Measurements from ENCODE around the gene HLA-DPB1. TPM values are rescaled to one million over a fixed set of nuclear protein-coding genes. Genes with fewer than 3 reads are reported as not detected.
A peak's percentile ranks its signal among the peaks of the same experiment; 100 is the strongest.

Gene HLA-DPB1
- polyA plus RNA-seq, 3 donors: 10.7 to 26.6 (median 20.8) TPM

GRCh38 chr6:33117811-33118277, 42.1 kb downstream of the HLA-DPB1 start:
- DNase-seq (ENCODE audit: extremely low read depth in 1 of 11, low read depth in 9 of 11, low spot score in 4 of 11): no peak

- peak in 5 of 11 donors; percentile 19 to 45 (median 30) for DNase-seq (ENCODE audit: extremely low read depth in 1 of 11, low read depth in 9 of 11, low spot score in 4 of 11)
Observed at GRCh38 chr6:33118525-33119123, 42.8 kb downstream of the HLA-DPB1 start.

- DNase-seq (ENCODE audit: extremely low read depth in 1 of 11, low read depth in 9 of 11, low spot score in 4 of 11): no peak
Observed at GRCh38 chr6:33120001-33120400, 44.2 kb downstream of the HLA-DPB1 start.

GRCh38 chr6:33123181-33123580, 47.4 kb downstream of the HLA-DPB1 start:
- no peak for DNase-seq (ENCODE audit: extremely low read depth in 1 of 11, low read depth in 9 of 11, low spot score in 4 of 11)

GRCh38 chr6:33123732-33124524, 48.1 kb downstream of the HLA-DPB1 start:
- DNase-seq (ENCODE audit: extremely low read depth in 1 of 11, low read depth in 9 of 11, low spot score in 4 of 11): no peak

- no peak for DNase-seq (ENCODE audit: extremely low read depth in 1 of 11, low read depth in 9 of 11, low spot score in 4 of 11)
Observed at GRCh38 chr6:33124525-33124901, 48.7 kb downstream of the HLA-DPB1 start.

GRCh38 chr6:33124947-33125346, 49.2 kb downstream of the HLA-DPB1 start:
- DNase-seq (ENCODE audit: extremely low read depth in 1 of 11, low read depth in 9 of 11, low spot score in 4 of 11): no peak

- no peak for DNase-seq (ENCODE audit: extremely low read depth in 1 of 11, low read depth in 9 of 11, low spot score in 4 of 11)
Observed at GRCh38 chr6:33126101-33126714, 50.4 kb downstream of the HLA-DPB1 start.

- DNase-seq (ENCODE audit: extremely low read depth in 1 of 11, low read depth in 9 of 11, low spot score in 4 of 11): no peak
Observed at GRCh38 chr6:33128318-33128717, 52.5 kb downstream of the HLA-DPB1 start.

GRCh38 chr6:33132081-33132524, 56.3 kb downstream of the HLA-DPB1 start:
- no peak for DNase-seq (ENCODE audit: extremely low read depth in 1 of 11, low read depth in 9 of 11, low spot score in 4 of 11)

- DNase-seq (ENCODE audit: extremely low read depth in 1 of 11, low read depth in 9 of 11, low spot score in 4 of 11): peak in 1 of 11 donors; percentile 21
Observed at GRCh38 chr6:33136310-33136900, 60.6 kb downstream of the HLA-DPB1 start.

Other genes with a start within 250 kb of the HLA-DPB1 start
- 10 to 100 TPM in 1 of 3 donors, 1 to 10 TPM in 2; 9.4 to 19.7 (median 9.5) TPM for gene TAP2, start 237.3 kb upstream of the HLA-DPB1 start, polyA plus RNA-seq (ENCODE audit: insufficient read length in 3 of 3)
- gene PSMB8, start 231.9 kb upstream of the HLA-DPB1 start, polyA plus RNA-seq (ENCODE audit: insufficient read length in 3 of 3): 10 to 100 TPM; 19.7 to 22.3 (median 20.4) TPM
- gene TAP1, start 222.3 kb upstream of the HLA-DPB1 start, polyA plus RNA-seq (ENCODE audit: insufficient read length in 3 of 3): 10 to 100 TPM in 1 of 3 donors, 1 to 10 TPM in 2; 8.2 to 12.3 (median 8.3) TPM
- gene PSMB9, start 221.8 kb upstream of the HLA-DPB1 start, polyA plus RNA-seq (ENCODE audit: insufficient read length in 3 of 3): 1 to 10 TPM; 5.1 to 6.7 (median 5.1) TPM
- 10 to 100 TPM; 51.8 to 75.3 (median 65.9) TPM for gene HLA-DMB, start 135.0 kb upstream of the HLA-DPB1 start, polyA plus RNA-seq (ENCODE audit: insufficient read length in 3 of 3)
- gene HLA-DMA, start 122.9 kb upstream of the HLA-DPB1 start, polyA plus RNA-seq (ENCODE audit: insufficient read length in 3 of 3): 10 to 100 TPM; 13.9 to 24.6 (median 22.5) TPM
- 100 to 1,000 TPM; 298 to 338 (median 312) TPM for gene BRD2, start 107.4 kb upstream of the HLA-DPB1 start, polyA plus RNA-seq (ENCODE audit: insufficient read length in 3 of 3)
- gene HLA-DOA, start 66.4 kb upstream of the HLA-DPB1 start, polyA plus RNA-seq (ENCODE audit: insufficient read length in 3 of 3): 1 to 10 TPM; 3.8 to 4.8 (median 4.2) TPM
- 10 to 100 TPM in 2 of 3 donors, 1 to 10 TPM in 1; 8.6 to 32.9 (median 19.7) TPM for gene HLA-DPA1, start 2.3 kb upstream of the HLA-DPB1 start, polyA plus RNA-seq (ENCODE audit: insufficient read length in 3 of 3)
- 1 to 10 TPM; 4.2 to 7.3 (median 5.0) TPM for gene COL11A2, start 116.5 kb downstream of the HLA-DPB1 start, polyA plus RNA-seq (ENCODE audit: insufficient read length in 3 of 3)
- gene RXRB, start 124.7 kb downstream of the HLA-DPB1 start, polyA plus RNA-seq (ENCODE audit: insufficient read length in 3 of 3): 10 to 100 TPM; 51.1 to 64.5 (median 61.0) TPM
- gene SLC39A7, start 124.9 kb downstream of the HLA-DPB1 start, polyA plus RNA-seq (ENCODE audit: insufficient read length in 3 of 3): 100 to 1,000 TPM; 101 to 130 (median 109) TPM
- 10 to 100 TPM; 24.4 to 28.5 (median 28.2) TPM for gene HSD17B8, start 128.7 kb downstream of the HLA-DPB1 start, polyA plus RNA-seq (ENCODE audit: insufficient read length in 3 of 3)
- gene RING1, start 132.5 kb downstream of the HLA-DPB1 start, polyA plus RNA-seq (ENCODE audit: insufficient read length in 3 of 3): 10 to 100 TPM; 49.2 to 68.5 (median 62.5) TPM
- 10 to 100 TPM; 69.2 to 99.3 (median 74.0) TPM for gene VPS52, start 195.9 kb downstream of the HLA-DPB1 start, polyA plus RNA-seq (ENCODE audit: insufficient read length in 3 of 3)
- 1,000 to 10,000 TPM; 2,982 to 3,472 (median 3,206) TPM for gene RPS18, start 196.1 kb downstream of the HLA-DPB1 start, polyA plus RNA-seq (ENCODE audit: insufficient read length in 3 of 3)
- 1 to 10 TPM; 2.6 to 5.1 (median 4.4) TPM for gene B3GALT4, start 201.1 kb downstream of the HLA-DPB1 start, polyA plus RNA-seq (ENCODE audit: insufficient read length in 3 of 3)
- gene WDR46, start 213.2 kb downstream of the HLA-DPB1 start, polyA plus RNA-seq (ENCODE audit: insufficient read length in 3 of 3): 10 to 100 TPM; 57.3 to 72.6 (median 66.4) TPM
- gene PFDN6, start 213.6 kb downstream of the HLA-DPB1 start, polyA plus RNA-seq (ENCODE audit: insufficient read length in 3 of 3): 10 to 100 TPM; 70.4 to 77.0 (median 76.8) TPM
- gene RGL2, start 223.0 kb downstream of the HLA-DPB1 start, polyA plus RNA-seq (ENCODE audit: insufficient read length in 3 of 3): 100 to 1,000 TPM; 103 to 134 (median 113) TPM
- gene TAPBP, start 238.1 kb downstream of the HLA-DPB1 start, polyA plus RNA-seq (ENCODE audit: insufficient read length in 3 of 3): 10 to 100 TPM; 33.7 to 47.7 (median 34.5) TPM
- gene ZBTB22, start 241.8 kb downstream of the HLA-DPB1 start, polyA plus RNA-seq (ENCODE audit: insufficient read length in 3 of 3): 10 to 100 TPM; 19.8 to 28.3 (median 23.2) TPM
- gene DAXX, start 247.0 kb downstream of the HLA-DPB1 start, polyA plus RNA-seq (ENCODE audit: insufficient read length in 3 of 3): 10 to 100 TPM; 46.9 to 63.6 (median 61.5) TPM

Data from renal cortex interstitium (tissue), 11 donors.